Measurements from ENCODE around the gene TMEM147.

Gene TMEM147

GRCh38 chr19:35558400-35559280 lies 13.2 kb downstream of the TMEM147 start:
- no peak for TF ChIP-seq ZNF274 (IDR thresholded peaks at IDR 0.05; ENCODE audit: low read depth, low read length)
- no peak overlapping the region; the same call in 1 of the 2 replicates for H3K4me3 ChIP-seq (ENCODE audit: low read length)

GRCh38 chr19:35559281-35559659 lies 13.8 kb downstream of the TMEM147 start:
- no peak overlapping the region for H3K4me3 ChIP-seq (ENCODE audit: low read length)
- TF ChIP-seq ZNF274 (IDR thresholded peaks at IDR 0.05; ENCODE audit: low read depth, low read length): no peak

GRCh38 chr19:35559781-35560180 lies 14.4 kb downstream of the TMEM147 start:
- TF ChIP-seq ZNF274 (IDR thresholded peaks at IDR 0.05; ENCODE audit: low read depth, low read length): no peak
- H3K4me3 ChIP-seq (ENCODE audit: low read length): no peak overlapping the region

GRCh38 chr19:35560271-35560670 lies 14.8 kb downstream of the TMEM147 start:
- TF ChIP-seq ZNF274 (IDR thresholded peaks at IDR 0.05; ENCODE audit: low read depth, low read length): no peak
- no peak overlapping the region for H3K4me3 ChIP-seq (ENCODE audit: low read length)

GRCh38 chr19:35560677-35561076 lies 15.3 kb downstream of the TMEM147 start:
- no peak overlapping the region for H3K4me3 ChIP-seq (ENCODE audit: low read length)
- TF ChIP-seq ZNF274 (IDR thresholded peaks at IDR 0.05; ENCODE audit: low read depth, low read length): no peak

- H3K4me3 ChIP-seq (ENCODE audit: low read length): no peak overlapping the region
- no peak for TF ChIP-seq ZNF274 (IDR thresholded peaks at IDR 0.05; ENCODE audit: low read depth, low read length)
These were observed 16.0 kb downstream of the TMEM147 start for GRCh38 chr19:35561436-35561835.

- H3K4me3 ChIP-seq (ENCODE audit: low read length): no peak overlapping the region
- TF ChIP-seq ZNF274 (IDR thresholded peaks at IDR 0.05; ENCODE audit: low read depth, low read length): no peak
These were observed 16.9 kb downstream of the TMEM147 start for GRCh38 chr19:35562336-35562735.

GRCh38 chr19:35562776-35563175 lies 17.4 kb downstream of the TMEM147 start:
- TF ChIP-seq ZNF274 (IDR thresholded peaks at IDR 0.05; ENCODE audit: low read depth, low read length): no peak
- H3K4me3 ChIP-seq (ENCODE audit: low read length): no peak overlapping the region

GRCh38 chr19:35563207-35563829 lies 17.9 kb downstream of the TMEM147 start, which contains the start of gene ATP4A:
TSS of gene ATP4A (minus strand) at chr19:35563658. CDS start at chr19:35563629, 29 bp downstream.
- no peak for TF ChIP-seq ZNF274 (IDR thresholded peaks at IDR 0.05; ENCODE audit: low read depth, low read length)
- H3K4me3 ChIP-seq (ENCODE audit: low read length): no peak within 1 kb of the TSS

- no peak overlapping the region for H3K4me3 ChIP-seq (ENCODE audit: low read length)
- TF ChIP-seq ZNF274 (IDR thresholded peaks at IDR 0.05; ENCODE audit: low read depth, low read length): no peak
These were observed 19.8 kb downstream of the TMEM147 start for GRCh38 chr19:35565016-35565856.

- no peak overlapping the region for H3K4me3 ChIP-seq (ENCODE audit: low read length)
- TF ChIP-seq ZNF274 (IDR thresholded peaks at IDR 0.05; ENCODE audit: low read depth, low read length): no peak
These were observed 21.3 kb downstream of the TMEM147 start for GRCh38 chr19:35566738-35567137.

GRCh38 chr19:35569281-35569781 lies 23.9 kb downstream of the TMEM147 start:
- no peak overlapping the region for H3K4me3 ChIP-seq (ENCODE audit: low read length)

GRCh38 chr19:35571406-35571965 lies 26.1 kb downstream of the TMEM147 start:
- no peak for TF ChIP-seq ZNF274 (IDR thresholded peaks at IDR 0.05; ENCODE audit: low read depth, low read length)
- no peak overlapping the region for H3K4me3 ChIP-seq (ENCODE audit: low read length)

More at GRCh38 chr19:35569281-35569781, 23.9 kb downstream of the TMEM147 start:
- TF ChIP-seq ZNF274 (IDR thresholded peaks at IDR 0.05; ENCODE audit: low read depth, low read length): no peak

GRCh38 chr19:35577918-35578317 lies 32.5 kb downstream of the TMEM147 start:
- H3K4me3 ChIP-seq (ENCODE audit: low read length): no peak overlapping the region
- TF ChIP-seq ZNF274 (IDR thresholded peaks at IDR 0.05; ENCODE audit: low read depth, low read length): no peak

Measured in GM08714 (cell line).